ENCODE results near the gene MYH7B.

The MYH7B gene

GRCh38 chr20:34977365-34978091 is 21.9 kb downstream of the MYH7B start:
- no peak for DNase-seq

- DNase-seq = no peak
Measured at GRCh38 chr20:34978092-34978744, 22.6 kb downstream of the MYH7B start.

- no peak for DNase-seq
Measured at GRCh38 chr20:34979366-34980153, 23.9 kb downstream of the MYH7B start.

GRCh38 chr20:34980543-34981233 is 25.0 kb downstream of the MYH7B start:
- DNase-seq = no peak

- DNase-seq = no peak
Measured at GRCh38 chr20:34982270-34983088, 26.8 kb downstream of the MYH7B start.

GRCh38 chr20:34983089-34983820 is 27.6 kb downstream of the MYH7B start:
- DNase-seq = no peak

GRCh38 chr20:34983995-34984735 is 28.5 kb downstream of the MYH7B start:
- DNase-seq = no peak

- DNase-seq = no peak
Measured at GRCh38 chr20:34984756-34985261, 29.1 kb downstream of the MYH7B start.

- no peak for DNase-seq
Measured at GRCh38 chr20:34985461-34986310, 30.0 kb downstream of the MYH7B start.

GRCh38 chr20:34986311-34987287 is 30.9 kb downstream of the MYH7B start:
- DNase-seq = no peak

GRCh38 chr20:34987288-34988190 is 31.9 kb downstream of the MYH7B start:
- no peak for DNase-seq

- DNase-seq = no peak
Measured at GRCh38 chr20:34988191-34988540, 32.5 kb downstream of the MYH7B start.

GRCh38 chr20:34989118-34989517 is 33.5 kb downstream of the MYH7B start:
- DNase-seq = no peak

- DNase-seq = no peak
Measured at GRCh38 chr20:34989670-34990069, 34.0 kb downstream of the MYH7B start.

- no peak for DNase-seq
Measured at GRCh38 chr20:34990231-34990630, 34.6 kb downstream of the MYH7B start.

- no peak for DNase-seq
Measured at GRCh38 chr20:34990661-34991214, 35.1 kb downstream of the MYH7B start.

Measured in effector CD8-positive, alpha-beta T cell (primary cell).